ENCODE measurements around the gene LRRC38. TPM values are rescaled to one million over a fixed set of nuclear protein-coding genes. Genes with fewer than 3 reads are reported as not detected.

The LRRC38 gene
- total and polyA plus RNA-seq, 12 donors = 0.15 to 6.7 (median 0.96) TPM; not detected in 2

GRCh38 chr1:13479171-13479856 is 34.5 kb downstream of the LRRC38 start:
- Histone ChIP-seq H3K4me1 (no peaks in the 10 kb centered on the region), H3K27ac (no peak overlapping the region), H3K36me3 (no peaks in the 10 kb centered on the region), H3K27me3 (no peaks in the 10 kb centered on the region), H3K9me3 (peaks cover 0 to 19% (median 0%) of the 10 kb centered on the region in 11 donors), H3K4me3 (no peak overlapping the region)
- 74 to 81% methylated on average over 11 of the region's 11 CpGs for WGBS, 2 donors
- ATAC-seq = no peak
- no peak for TF ChIP-seq CTCF (IDR thresholded peaks at IDR 0.05)
- intact Hi-C loops (cut with DNase I) = no loop called here
- no peak for DNase-seq

- 59 to 78% methylated on average over 2 of the region's 2 CpGs for WGBS, 2 donors
- Histone ChIP-seq H3K9me3 (peaks cover 0 to 19% (median 0%) of the 10 kb centered on the region in 11 donors), H3K4me1 (no peaks in the 10 kb centered on the region), H3K27me3 (no peaks in the 10 kb centered on the region), H3K27ac (no peak overlapping the region), H3K36me3 (no peaks in the 10 kb centered on the region), H3K4me3 (no peak overlapping the region)
- TF ChIP-seq CTCF (IDR thresholded peaks at IDR 0.05) = no peak
- ATAC-seq (no peak), DNase-seq (no peak)
- intact Hi-C loops (cut with DNase I) = no loop called here
Observed at GRCh38 chr1:13478692-13479091, 35.1 kb downstream of the LRRC38 start.

GRCh38 chr1:13469343-13469742 is 44.5 kb downstream of the LRRC38 start:
- Histone ChIP-seq H3K4me3 (no peak overlapping the region), H3K36me3 (no peaks in the 10 kb centered on the region), H3K27me3 (peaks cover 0 to 4% (median 0%) of the 10 kb centered on the region in 7 donors), H3K27ac (no peak overlapping the region), H3K9me3 (no peaks in the 10 kb centered on the region), H3K4me1 (no peaks in the 10 kb centered on the region)
- no peak for DNase-seq
- 24 to 32% methylated on average over 5 of the region's 5 CpGs for WGBS, 2 donors
- peak in 6 of 9 donors; percentile 16 to 52 (median 45) for TF ChIP-seq CTCF (IDR thresholded peaks at IDR 0.05)
- intact Hi-C loops (cut with DNase I) = loop anchor here in 3 of 10 donors (2.0 to 10.0 kb wide), 3 partner anchors 75 to 78 kb away; no protein-coding TSS in a partner anchor
- peak in 5 of 8 donors; percentile 20 to 76 (median 68) for ATAC-seq

- Histone ChIP-seq H3K4me3 (no peak overlapping the region), H3K27ac (no peak overlapping the region), H3K36me3 (no peaks in the 10 kb centered on the region), H3K4me1 (no peaks in the 10 kb centered on the region), H3K27me3 (peaks cover 0 to 6% (median 0%) of the 10 kb centered on the region in 7 donors), H3K9me3 (no peaks in the 10 kb centered on the region)
- DNase-seq (no peak), ATAC-seq (no peak)
- intact Hi-C loops (cut with DNase I) = loop anchor here in 2 of 10 donors (5.0 to 10.0 kb wide), 2 partner anchors 79 to 82 kb away; no protein-coding TSS in a partner anchor
- 66 to 70% methylated on average over 1 of the region's 1 CpG for WGBS, 2 donors
- no peak for TF ChIP-seq CTCF (IDR thresholded peaks at IDR 0.05)
Observed at GRCh38 chr1:13465515-13465914, 48.3 kb downstream of the LRRC38 start.
